ENCODE results near the gene IL17RA. TPM values are rescaled to one million over a fixed set of nuclear protein-coding genes. Genes with fewer than 3 reads are reported as not detected.
"Not testable (repeated sequence)": the region's sequence is repeated elsewhere in the genome, so short reads cannot be mapped to it uniquely, and the experiment has no call there.

Gene IL17RA
- total RNA-seq, 1 experiment from 2014 or later: 3.8 TPM

DNA sequence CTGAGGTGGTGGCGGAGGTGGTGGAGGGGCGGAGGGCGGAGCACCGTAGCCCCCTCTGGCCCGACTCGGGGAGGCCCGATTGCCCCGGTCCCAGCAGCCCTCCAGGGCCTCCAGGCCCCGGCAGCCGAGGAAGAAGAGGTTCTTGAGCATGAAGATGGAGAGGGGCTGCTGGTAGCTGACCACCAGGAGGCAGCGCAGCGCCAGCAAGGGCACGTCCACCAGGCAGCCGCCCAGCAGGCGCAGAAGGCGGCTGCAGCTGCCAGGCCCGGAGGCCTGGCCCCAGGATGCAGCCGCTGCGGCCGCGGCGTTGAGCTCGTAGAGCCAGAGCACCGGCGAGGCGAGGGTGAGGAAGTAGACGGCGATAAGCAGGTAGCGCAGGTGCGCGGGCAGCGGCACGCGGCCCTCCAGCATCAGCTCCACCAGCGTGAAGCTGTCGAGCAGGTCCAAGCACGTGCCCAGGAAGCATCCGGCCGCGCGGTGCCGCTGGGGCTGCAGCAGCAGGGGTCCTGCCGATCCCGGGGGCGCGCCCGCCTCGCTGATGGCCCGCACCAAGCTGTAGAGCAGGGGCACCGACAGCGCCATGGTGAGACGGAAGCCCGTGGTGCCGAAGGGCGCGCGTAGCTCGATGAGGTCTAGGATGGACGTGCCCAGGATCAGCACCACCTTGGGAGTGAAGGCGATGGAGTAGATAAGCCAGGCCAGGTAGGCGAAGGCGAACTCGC, 34.8 kb downstream of the IL17RA start:
- no peak for DNase-seq (ENCODE audit: low spot score)

DNA sequence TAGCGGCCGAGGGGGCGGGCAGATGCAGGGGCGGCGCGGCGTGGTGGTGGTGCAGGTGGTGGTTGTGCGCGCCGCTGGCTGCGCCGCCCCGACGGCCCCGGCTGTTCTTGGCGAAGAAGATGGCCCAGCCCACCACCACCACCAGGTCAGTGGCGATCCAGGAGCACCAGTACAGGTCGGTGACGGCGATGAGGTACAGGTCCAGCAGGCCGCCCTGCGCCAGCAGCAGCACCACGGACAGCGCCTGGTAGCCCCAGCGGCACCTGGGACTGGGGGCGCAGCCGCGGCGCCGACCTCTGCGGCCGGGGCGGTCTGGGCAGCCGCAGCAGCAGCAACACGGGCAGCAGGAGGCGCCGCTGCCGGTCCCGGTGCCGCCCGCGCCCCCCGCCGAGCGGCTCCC, 35.5 kb downstream of the IL17RA start:
- DNase-seq (ENCODE audit: low spot score): no peak

DNA sequence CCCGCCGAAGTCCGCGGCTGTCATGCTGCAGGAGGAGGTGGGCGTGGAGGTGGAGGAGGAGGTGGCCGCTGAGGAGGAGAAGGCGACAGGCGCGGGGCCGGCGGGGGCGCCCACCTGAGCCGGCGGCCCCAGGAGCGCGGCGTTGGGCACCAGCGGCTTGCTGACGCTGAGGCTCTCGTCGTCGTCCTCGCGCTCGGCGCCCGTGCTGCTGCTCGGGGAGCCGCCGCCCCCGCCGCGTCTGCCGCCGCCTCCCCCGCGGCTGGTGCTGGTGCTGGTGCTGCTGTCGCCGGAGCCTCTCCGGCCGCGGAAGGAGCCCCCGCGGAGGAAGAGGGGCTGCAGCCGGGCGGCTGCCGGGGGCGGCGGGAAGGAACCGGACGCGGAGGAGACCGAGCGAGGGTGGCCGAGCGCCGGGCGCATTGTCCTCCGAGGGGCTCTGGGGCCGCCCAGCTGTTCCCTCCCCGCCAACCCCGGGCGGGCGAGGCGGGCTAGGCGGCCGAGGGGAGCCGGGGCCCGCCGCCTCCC, 36.0 kb downstream of the IL17RA start:
- DNase-seq (ENCODE audit: low spot score): no peak

- DNase-seq (ENCODE audit: low spot score): no peak
Observed at GRCh38 chr22:17121233-17122195, 36.7 kb downstream of the IL17RA start, which contains the start of gene TMEM121B. Gene TMEM121B (minus strand): TSS chr22:17121360. CDS start chr22:17121127, 233 bp downstream.

GRCh38 chr22:17130199-17130598, 45.4 kb downstream of the IL17RA start:
- no peak for DNase-seq (ENCODE audit: low spot score)

- no peak for DNase-seq (ENCODE audit: low spot score)
Observed at GRCh38 chr22:17131686-17132085, 46.9 kb downstream of the IL17RA start.

DNA sequence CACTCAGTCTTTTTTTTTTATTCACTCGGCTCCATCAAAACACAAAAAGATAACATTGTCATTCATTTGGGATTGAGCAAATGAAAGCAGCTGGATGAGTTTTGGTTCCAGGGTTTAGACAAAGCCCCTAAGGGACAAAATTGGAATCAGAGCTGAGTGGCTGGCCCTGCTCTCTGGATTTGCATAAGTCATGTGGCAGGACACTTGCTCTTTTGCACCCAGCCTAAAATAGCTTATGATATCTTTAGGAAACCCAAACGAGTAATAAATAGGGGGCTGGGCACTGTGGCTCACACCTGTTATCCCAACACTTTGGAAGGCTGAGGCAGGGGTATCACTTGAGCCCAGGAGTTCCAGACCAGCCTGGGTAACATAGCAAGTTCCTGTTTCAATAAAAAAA, 47.3 kb downstream of the IL17RA start:
- no peak for DNase-seq (ENCODE audit: low spot score)

DNA sequence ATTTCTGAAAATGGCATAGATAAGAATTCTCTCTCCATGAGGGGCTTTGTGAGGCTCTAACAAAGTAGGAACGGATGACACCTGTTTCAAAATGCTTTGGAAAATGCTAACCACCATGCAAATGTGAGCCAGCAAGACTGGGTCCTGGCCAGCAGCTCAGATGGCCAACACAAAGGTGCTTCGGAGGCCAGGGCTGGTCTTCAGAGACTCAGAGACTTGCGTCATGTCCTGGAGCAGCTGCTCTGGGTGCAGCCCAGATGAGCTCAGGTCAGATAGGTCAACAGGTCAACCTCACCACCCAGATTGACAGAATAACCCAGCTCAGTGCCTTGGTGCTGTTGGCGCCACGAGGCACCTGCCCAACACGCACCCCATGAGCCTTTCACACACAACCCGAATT, 48.3 kb downstream of the IL17RA start:
- no peak for DNase-seq (ENCODE audit: low spot score)

GRCh38 chr22:17135153-17135760, 50.5 kb downstream of the IL17RA start:
- DNase-seq (ENCODE audit: low spot score): no peak

DNA sequence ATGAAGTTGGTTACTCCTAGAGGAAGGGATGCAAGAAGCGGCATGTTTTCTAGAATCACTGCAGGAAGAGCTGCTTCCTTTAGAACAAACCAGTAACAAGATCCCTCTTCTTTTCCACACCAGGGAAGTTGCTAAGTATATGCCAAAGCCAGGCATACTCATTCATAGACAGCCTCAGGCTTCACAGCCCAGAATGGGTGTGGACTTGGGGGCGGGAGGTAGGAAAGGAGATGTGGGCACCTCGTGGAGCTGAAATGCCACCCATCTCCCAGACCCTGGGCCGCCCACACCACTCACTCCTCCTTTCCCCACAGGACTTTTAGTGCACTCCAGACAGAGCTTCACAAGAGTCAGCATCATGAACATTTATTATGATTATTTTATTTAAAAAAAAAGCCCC, 52.4 kb downstream of the IL17RA start:
- no peak for DNase-seq (ENCODE audit: low spot score)

DNA sequence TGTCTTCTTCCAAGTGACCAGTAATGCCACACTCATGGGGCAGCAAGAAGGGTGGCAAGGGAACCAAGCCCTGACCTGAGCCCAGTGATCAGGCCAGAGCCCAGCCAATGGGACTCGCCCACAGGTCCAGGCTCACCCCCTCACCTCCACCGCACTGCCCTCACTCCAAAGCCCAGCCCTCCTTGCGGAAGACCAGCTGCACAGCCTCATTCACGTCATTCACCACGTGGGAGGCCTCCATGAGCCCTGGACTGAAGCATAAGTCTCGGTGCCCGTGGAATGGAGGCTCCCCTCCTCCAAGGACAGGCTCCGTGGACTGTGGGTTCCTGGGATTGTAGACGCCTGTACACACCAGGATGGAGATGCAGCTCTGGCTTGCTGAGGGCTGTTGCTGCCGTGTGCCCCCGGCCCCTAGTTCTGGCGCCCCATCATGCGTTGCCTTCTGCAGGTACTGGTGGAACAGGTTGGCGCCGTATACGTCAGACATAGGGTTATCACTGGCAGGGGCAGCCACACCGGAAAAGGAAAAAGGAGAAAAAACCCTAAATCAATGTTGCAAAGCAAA, 53.1 kb downstream of the IL17RA start:
- no peak for DNase-seq (ENCODE audit: low spot score)

GRCh38 chr22:17138513-17138912, 53.7 kb downstream of the IL17RA start:
- DNase-seq (ENCODE audit: low spot score): no peak

GRCh38 chr22:17140022-17140421, 55.2 kb downstream of the IL17RA start:
- DNase-seq (ENCODE audit: low spot score): no peak

- DNase-seq (ENCODE audit: low spot score): no peak
Observed at GRCh38 chr22:17140826-17141766, 56.3 kb downstream of the IL17RA start.

DNA sequence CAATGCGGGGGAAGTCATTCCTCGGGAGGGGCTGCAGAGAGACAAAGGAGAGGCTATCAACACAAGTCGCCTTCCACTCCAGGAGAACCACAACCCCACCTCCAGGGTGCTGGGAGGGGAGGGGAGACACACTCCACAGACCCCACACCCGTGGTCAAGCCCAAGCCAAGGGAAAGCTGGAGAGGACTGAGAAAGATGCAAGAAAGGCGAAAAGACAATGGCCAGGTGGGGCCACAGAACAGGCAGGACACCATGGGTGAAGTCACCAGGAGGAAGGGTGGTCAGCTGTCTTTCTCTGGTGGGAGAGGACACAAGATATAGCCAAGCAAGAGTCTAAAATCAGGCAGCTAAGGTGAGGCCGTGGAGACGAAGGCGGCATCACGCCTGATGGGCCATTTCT, 58.3 kb downstream of the IL17RA start:
- no peak for DNase-seq (ENCODE audit: low spot score)

GRCh38 chr22:17143826-17144225, 59.0 kb downstream of the IL17RA start:
- DNase-seq (ENCODE audit: low spot score): no peak

- DNase-seq (ENCODE audit: low spot score): no peak
Observed at GRCh38 chr22:17145021-17145680, 60.4 kb downstream of the IL17RA start.

DNA sequence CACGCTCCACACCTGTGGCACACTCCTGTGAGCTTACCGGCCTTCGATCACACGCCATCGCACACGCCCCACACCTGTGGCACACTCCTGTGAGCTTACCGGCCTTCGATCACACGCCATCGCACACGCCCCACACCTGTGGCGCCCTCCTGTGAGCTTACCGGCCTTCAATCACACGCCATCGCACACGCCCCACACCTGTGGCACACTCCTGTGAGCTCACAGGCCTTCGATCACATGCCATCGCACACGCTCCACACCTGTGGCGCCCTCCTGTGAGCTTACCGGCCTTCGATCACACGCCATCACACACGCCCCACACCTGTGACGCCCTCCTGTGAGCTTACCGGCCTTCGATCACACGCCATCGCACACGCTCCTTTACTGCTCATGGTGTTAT, 62.7 kb downstream of the IL17RA start:
- not testable (repeated sequence) for DNase-seq (ENCODE audit: low spot score)

DNA sequence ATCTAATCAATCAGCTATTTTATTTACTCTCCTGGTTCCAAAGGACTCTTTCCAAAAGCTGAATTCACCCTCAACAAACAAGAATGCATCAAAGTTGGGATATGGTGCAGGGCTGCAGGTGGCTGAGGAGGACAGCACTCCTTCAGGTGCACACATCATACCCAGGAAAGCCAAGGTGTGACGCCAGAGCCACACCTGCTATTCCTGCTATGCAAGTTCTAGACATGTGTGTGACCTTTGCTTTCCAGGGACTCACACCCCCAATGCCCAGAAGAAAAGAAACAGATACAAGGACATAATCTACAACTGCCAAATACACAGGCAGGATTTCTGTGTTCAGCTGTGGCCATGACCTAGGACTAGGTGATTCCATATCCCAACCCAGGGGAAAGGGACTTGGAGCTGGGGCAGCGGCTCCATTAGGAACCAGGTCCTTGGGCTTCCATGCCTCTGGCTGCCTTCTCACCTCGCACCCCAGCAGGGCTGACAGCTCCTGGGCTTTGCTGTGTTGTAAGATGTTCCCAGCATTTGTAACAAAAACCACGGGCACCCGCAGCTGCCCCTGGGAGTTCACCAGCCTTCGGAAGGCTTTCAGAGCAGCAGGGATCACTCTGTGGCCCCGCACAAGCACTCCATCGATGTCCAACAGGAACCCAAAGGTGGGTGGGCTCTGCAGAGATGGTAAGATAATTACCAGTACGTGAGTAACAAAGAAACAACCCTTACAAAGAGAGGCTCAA, 64.4 kb downstream of the IL17RA start:
- peak; percentile 12 for DNase-seq (ENCODE audit: low spot score)

Measured in HT-29 (cell line).